Progenitor cell of endocrine pancreas (in vitro differentiated cells): ENCODE data around the gene PARD3. TPM values are rescaled to one million over a fixed set of nuclear protein-coding genes. Genes with fewer than 3 reads are reported as not detected.

Experiments used
- DNase-seq: peaks from one replicate; pipeline ENCODE4 v3.0.0; 2021; ENCODE audit warnings: low spot score; ENCODE audit not compliant: unreplicated experiment
- H3K27ac Mint-ChIP-seq: 2 replicates; pipeline ENCODE4 v1.8.0; 2021; ENCODE audit warnings: mild to moderate bottlenecking, moderate library complexity, mixed read lengths
- H3K27me3 Mint-ChIP-seq: 2 replicates; pipeline ENCODE4 v1.8.0; 2021; ENCODE audit warnings: mixed read lengths
- H3K36me3 Mint-ChIP-seq: 2 replicates; pipeline ENCODE4 v1.8.0; 2022; ENCODE audit warnings: mixed read lengths; ENCODE audit not compliant: insufficient read depth
- H3K4me1 Mint-ChIP-seq: 2 replicates; pipeline ENCODE4 v1.8.0; 2021; ENCODE audit warnings: low read depth, mixed read lengths
- H3K4me3 Mint-ChIP-seq: 2 replicates; pipeline ENCODE4 v1.8.0; 2021; ENCODE audit warnings: low read depth, mild to moderate bottlenecking, moderate library complexity, mixed read lengths
- H3K9me3 Mint-ChIP-seq: 2 replicates; pipeline ENCODE4 v1.8.0; 2021; ENCODE audit warnings: low read depth, mixed read lengths
- CTCF ChIP-seq: fragments of 200-600 bp; sonication (generic); IDR thresholded peaks from one replicate; pipeline ENCODE4 v1.5.0; 2021; ENCODE audit warnings: antibody characterized with exemption, mild to moderate bottlenecking; ENCODE audit not compliant: unreplicated experiment
- total RNA-seq: library from RNA; stranded (reverse); gene quantifications from 2 replicates; pipeline ENCODE4 v1.2.1, GENCODE V29; 2021

The PARD3 gene
- total RNA-seq, 1 donor from 2014 or later, result 85.3 TPM

DNA sequence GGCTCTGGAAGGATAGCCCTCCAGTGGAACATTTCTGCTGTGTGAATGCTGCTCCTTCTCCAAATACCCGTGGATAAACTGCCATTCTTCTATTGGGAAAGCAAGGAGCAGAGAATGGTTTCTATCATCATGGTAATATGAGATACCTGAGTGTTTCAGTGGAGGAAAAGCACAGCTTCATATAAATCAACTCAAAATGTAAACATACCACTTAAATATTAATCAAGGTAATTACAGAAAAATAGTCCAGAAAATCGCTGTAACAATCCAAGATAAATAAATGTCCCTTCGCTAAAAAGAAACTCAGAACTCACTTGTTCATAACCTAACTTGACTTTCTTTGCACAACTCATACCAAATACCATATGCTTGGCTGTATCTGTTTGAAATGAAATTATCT is 635.8 kb downstream of the PARD3 start:
- DNase-seq, result no peak
- peaks cover 51% of the 10 kb centered on the region for H3K4me1 Mint-ChIP-seq
- H3K9me3 Mint-ChIP-seq, result no peaks in the 10 kb centered on the region
- H3K4me3 Mint-ChIP-seq, result no peak overlapping the region
- H3K27me3 Mint-ChIP-seq, result no peaks in the 10 kb centered on the region
- TF ChIP-seq CTCF, result no peak
- H3K36me3 Mint-ChIP-seq, result no peaks in the 10 kb centered on the region
- H3K27ac Mint-ChIP-seq, result no peak overlapping the region

DNA sequence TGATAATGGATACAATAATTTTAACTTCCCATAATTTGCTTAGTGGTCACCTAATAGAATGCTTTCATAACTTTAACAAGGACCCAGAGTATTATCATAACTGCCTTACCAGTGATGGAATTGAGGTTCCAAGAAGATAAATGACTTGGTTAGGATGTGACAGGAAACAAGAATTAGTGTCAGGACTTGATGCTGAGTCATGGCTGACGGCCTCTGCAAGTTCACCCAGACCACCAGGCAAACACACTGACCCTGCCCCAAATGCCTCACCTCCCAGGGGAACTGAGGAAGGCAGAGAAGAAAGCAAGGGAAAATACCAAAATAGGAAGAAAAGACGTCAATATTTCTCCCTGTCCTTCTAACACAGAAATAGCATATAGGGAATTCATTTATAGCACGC is 636.3 kb downstream of the PARD3 start:
- Mint-ChIP-seq H3K36me3 (no peaks in the 10 kb centered on the region), H3K27ac (no peak overlapping the region), H3K4me3 (no peak overlapping the region), H3K4me1 (peaks cover 48% of the 10 kb centered on the region), H3K27me3 (no peaks in the 10 kb centered on the region), H3K9me3 (no peaks in the 10 kb centered on the region)
- DNase-seq, result no peak
- TF ChIP-seq CTCF, result no peak

GRCh38 chr10:34178196-34178595 is 636.9 kb downstream of the PARD3 start:
- no peak overlapping the region for H3K4me3 Mint-ChIP-seq
- no peak for TF ChIP-seq CTCF
- H3K9me3 Mint-ChIP-seq, result no peaks in the 10 kb centered on the region
- H3K27ac Mint-ChIP-seq, result no peak overlapping the region
- no peaks in the 10 kb centered on the region for H3K27me3 Mint-ChIP-seq
- H3K4me1 Mint-ChIP-seq, result peaks cover 43% of the 10 kb centered on the region
- DNase-seq, result no peak
- H3K36me3 Mint-ChIP-seq, result no peaks in the 10 kb centered on the region

DNA sequence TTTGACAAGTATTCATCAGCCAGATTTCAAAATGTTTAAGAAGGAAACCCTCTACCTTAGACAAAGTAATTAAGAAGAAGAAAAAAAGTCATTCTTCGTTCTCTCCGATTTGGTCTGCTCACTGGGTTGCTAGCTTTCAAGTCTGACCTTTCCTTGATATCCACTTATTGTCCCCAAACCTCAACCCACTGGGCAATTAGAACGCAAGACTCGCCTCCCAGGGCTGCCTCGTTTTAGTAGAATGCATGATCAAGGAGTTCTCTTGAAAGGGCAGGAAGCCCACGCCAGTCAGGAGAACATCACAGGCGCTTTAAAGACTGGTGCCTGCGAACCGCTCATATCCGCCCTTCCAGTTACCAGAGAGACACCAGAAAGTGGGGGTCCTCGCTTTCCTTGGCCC is 637.7 kb downstream of the PARD3 start:
- Mint-ChIP-seq H3K36me3 (peaks cover 1% of the 10 kb centered on the region), H3K4me1 (peaks cover 39% of the 10 kb centered on the region), H3K27ac (no peak overlapping the region), H3K9me3 (no peaks in the 10 kb centered on the region), H3K27me3 (no peaks in the 10 kb centered on the region), H3K4me3 (no peak overlapping the region)
- DNase-seq, result no peak
- no peak for TF ChIP-seq CTCF

DNA sequence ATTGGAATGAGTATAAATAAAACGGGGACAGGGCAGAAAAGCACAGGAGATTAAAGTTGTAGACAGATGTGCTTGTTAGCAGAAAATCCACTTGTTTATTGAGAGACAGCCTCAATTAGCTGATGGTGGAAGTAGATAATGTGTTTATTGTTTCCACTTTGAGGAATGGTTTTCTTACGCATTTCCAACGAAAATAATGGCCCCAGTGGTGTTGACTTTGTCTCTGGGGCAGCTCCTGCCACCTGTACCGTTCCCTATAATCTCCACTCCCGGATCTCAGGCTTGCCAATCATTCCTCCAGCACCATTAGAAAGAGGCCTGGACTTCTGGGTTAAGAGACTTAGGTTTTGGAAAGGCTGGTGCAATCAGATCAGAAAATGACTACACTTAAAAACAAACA is 638.7 kb downstream of the PARD3 start:
- no peak for TF ChIP-seq CTCF
- peak overlapping the region; percentile 23 for H3K27ac Mint-ChIP-seq
- H3K4me3 Mint-ChIP-seq, result no peak overlapping the region
- no peaks in the 10 kb centered on the region for H3K9me3 Mint-ChIP-seq
- no peak for DNase-seq
- H3K4me1 Mint-ChIP-seq, result peaks cover 30% of the 10 kb centered on the region
- no peaks in the 10 kb centered on the region for H3K27me3 Mint-ChIP-seq
- peaks cover 1% of the 10 kb centered on the region for H3K36me3 Mint-ChIP-seq
